GM18498 (cell line): ENCODE data around the gene VPS26C.

Source experiments
- ATAC-seq: cut with Tn5 transposase; IDR thresholded peaks from one replicate; pipeline ENCODE4 v1.9.1; 2021; ENCODE audit warnings: mild to moderate bottlenecking, moderate library complexity; ENCODE audit not compliant: unreplicated experiment

The VPS26C gene

GRCh38 chr21:37266515-37267221 lies 466 bp downstream of the VPS26C start:
- ATAC-seq = peak; percentile 10

GRCh38 chr21:37264808-37265207 lies 2.3 kb downstream of the VPS26C start:
- no peak for ATAC-seq

GRCh38 chr21:37263827-37264600 lies 3.1 kb downstream of the VPS26C start:
- ATAC-seq = no peak

GRCh38 chr21:37259426-37259825 lies 7.7 kb downstream of the VPS26C start:
- no peak for ATAC-seq

GRCh38 chr21:37257967-37258877 lies 8.9 kb downstream of the VPS26C start:
- ATAC-seq = peak; percentile 58

- peak; percentile 42 for ATAC-seq
Observed at GRCh38 chr21:37257511-37257966, 9.6 kb downstream of the VPS26C start.

GRCh38 chr21:37253991-37254390 lies 13.1 kb downstream of the VPS26C start:
- no peak for ATAC-seq

GRCh38 chr21:37251294-37251634 lies 15.9 kb downstream of the VPS26C start:
- no peak for ATAC-seq

- ATAC-seq = no peak
Observed at GRCh38 chr21:37249112-37249904, 17.8 kb downstream of the VPS26C start.

- no peak for ATAC-seq
Observed at GRCh38 chr21:37248298-37248697, 18.8 kb downstream of the VPS26C start.

GRCh38 chr21:37245151-37245550 lies 22.0 kb downstream of the VPS26C start:
- no peak for ATAC-seq

- ATAC-seq = no peak
Observed at GRCh38 chr21:37244501-37245095, 22.5 kb downstream of the VPS26C start.

- no peak for ATAC-seq
Observed at GRCh38 chr21:37243961-37244360, 23.2 kb downstream of the VPS26C start.

GRCh38 chr21:37241426-37241825 lies 25.7 kb downstream of the VPS26C start:
- ATAC-seq = no peak

- no peak for ATAC-seq
Observed at GRCh38 chr21:37240978-37241377, 26.2 kb downstream of the VPS26C start.

GRCh38 chr21:37237764-37238163 lies 29.4 kb downstream of the VPS26C start:
- no peak for ATAC-seq

- ATAC-seq = no peak
Observed at GRCh38 chr21:37237346-37237745, 29.8 kb downstream of the VPS26C start.

- ATAC-seq = no peak
Observed at GRCh38 chr21:37233551-37234146, 33.5 kb downstream of the VPS26C start.

- ATAC-seq = no peak
Observed at GRCh38 chr21:37232274-37233018, 34.7 kb downstream of the VPS26C start.
